Mesothelial cell of epicardium (in vitro differentiated cells): ENCODE measurements around the gene CWF19L2. TPM values are rescaled to one million over a fixed set of nuclear protein-coding genes. Genes with fewer than 3 reads are reported as not detected.

Experiments
- DNase-seq, 2 experiments: peaks; one replicate each; pipeline ENCODE4 v3.0.0; 2021; ENCODE audit warnings: low spot score in 2 of 2; ENCODE audit not compliant: unreplicated experiment in 2 of 2
- H3K27ac Mint-ChIP-seq: 2 replicates; pipeline ENCODE4 v1.8.0; 2021; ENCODE audit warnings: mixed read lengths
- H3K27me3 Mint-ChIP-seq: 2 replicates; pipeline ENCODE4 v1.8.0; 2021; ENCODE audit warnings: low read depth, mixed read lengths
- H3K36me3 Mint-ChIP-seq: 2 replicates; pipeline ENCODE4 v1.8.0; 2021; ENCODE audit warnings: mixed read lengths
- H3K4me1 Mint-ChIP-seq: 2 replicates; pipeline ENCODE4 v1.8.0; 2021; ENCODE audit warnings: mixed read lengths
- H3K4me3 Mint-ChIP-seq: 2 replicates; pipeline ENCODE4 v1.8.0; 2021; ENCODE audit warnings: mild to moderate bottlenecking, moderate library complexity, mixed read lengths
- H3K9me3 Mint-ChIP-seq: 2 replicates; pipeline ENCODE4 v1.8.0; 2021; ENCODE audit warnings: mixed read lengths
- total RNA-seq: library from RNA; stranded (reverse); gene quantifications from 3 replicates; pipeline ENCODE4 v1.2.1, GENCODE V29; 2021
- TF ChIP-seq, protein P1 (sequence below): fragments of 200-600 bp; sonication (generic); IDR thresholded peaks from one replicate; pipeline ENCODE4 v1.5.0; 2021; ENCODE audit warnings: antibody characterized with exemption; ENCODE audit not compliant: unreplicated experiment

The CWF19L2 gene
- total RNA-seq, 1 donor from 2014 or later = 15.9 TPM

DNA sequence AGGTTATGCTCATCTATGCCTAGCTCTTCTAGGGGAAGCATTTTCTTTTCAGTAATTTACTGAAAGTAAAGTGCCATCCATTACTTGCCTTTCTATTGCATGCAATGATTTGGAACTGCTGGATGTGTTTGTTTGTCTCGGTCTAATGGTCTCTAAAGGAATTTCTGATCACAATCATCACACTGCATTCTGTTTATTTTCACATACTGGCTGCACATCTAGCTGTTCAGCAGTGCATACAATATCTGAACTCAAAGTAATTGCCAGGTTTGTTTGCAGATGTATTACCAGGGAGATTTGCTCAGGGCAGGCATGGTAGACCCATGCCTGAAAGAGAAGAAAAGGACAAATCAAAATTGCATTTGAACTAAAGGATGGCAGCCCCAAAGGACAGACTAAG lies 36.4 kb upstream of the CWF19L2 start:
- Mint-ChIP-seq H3K9me3 (no peaks in the 10 kb centered on the region), H3K27ac (no peak overlapping the region)

GRCh38 chr11:107493117-107493516 lies 35.5 kb upstream of the CWF19L2 start:
- Mint-ChIP-seq H3K4me3 (no peak overlapping the region), H3K27me3 (peaks cover 19% of the 10 kb centered on the region), H3K36me3 (no peaks in the 10 kb centered on the region), H3K4me1 (no peaks in the 10 kb centered on the region), H3K9me3 (no peaks in the 10 kb centered on the region), H3K27ac (no peak overlapping the region)
- TF ChIP-seq, protein P1, sequence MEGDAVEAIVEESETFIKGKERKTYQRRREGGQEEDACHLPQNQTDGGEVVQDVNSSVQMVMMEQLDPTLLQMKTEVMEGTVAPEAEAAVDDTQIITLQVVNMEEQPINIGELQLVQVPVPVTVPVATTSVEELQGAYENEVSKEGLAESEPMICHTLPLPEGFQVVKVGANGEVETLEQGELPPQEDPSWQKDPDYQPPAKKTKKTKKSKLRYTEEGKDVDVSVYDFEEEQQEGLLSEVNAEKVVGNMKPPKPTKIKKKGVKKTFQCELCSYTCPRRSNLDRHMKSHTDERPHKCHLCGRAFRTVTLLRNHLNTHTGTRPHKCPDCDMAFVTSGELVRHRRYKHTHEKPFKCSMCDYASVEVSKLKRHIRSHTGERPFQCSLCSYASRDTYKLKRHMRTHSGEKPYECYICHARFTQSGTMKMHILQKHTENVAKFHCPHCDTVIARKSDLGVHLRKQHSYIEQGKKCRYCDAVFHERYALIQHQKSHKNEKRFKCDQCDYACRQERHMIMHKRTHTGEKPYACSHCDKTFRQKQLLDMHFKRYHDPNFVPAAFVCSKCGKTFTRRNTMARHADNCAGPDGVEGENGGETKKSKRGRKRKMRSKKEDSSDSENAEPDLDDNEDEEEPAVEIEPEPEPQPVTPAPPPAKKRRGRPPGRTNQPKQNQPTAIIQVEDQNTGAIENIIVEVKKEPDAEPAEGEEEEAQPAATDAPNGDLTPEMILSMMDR = no peak
- DNase-seq = no peak

More for the DNA sequence above, 36.4 kb upstream of the CWF19L2 start:
- Mint-ChIP-seq H3K4me3 (no peak overlapping the region), H3K4me1 (no peaks in the 10 kb centered on the region), H3K27me3 (peaks cover 13% of the 10 kb centered on the region), H3K36me3 (no peaks in the 10 kb centered on the region)
- TF ChIP-seq, protein P1 = no peak
- DNase-seq = no peak

DNA sequence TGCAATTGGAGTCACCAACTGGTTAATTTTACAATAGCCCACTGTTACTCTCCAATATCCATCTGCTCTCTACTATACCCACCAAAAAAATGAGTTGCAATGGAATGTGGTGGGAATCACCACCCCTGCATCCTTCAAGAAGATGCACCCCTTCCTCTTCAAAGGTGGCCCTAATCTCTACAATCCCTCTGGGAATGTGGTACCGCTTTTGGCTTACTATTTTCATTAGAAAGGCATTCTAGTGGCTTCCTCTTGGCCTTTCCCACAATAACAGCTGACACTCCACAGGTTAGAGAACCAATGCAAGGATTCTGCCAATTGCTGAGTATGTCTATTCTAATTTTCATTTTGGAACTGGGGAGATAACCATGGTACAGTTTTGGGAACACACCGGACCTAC lies 33.2 kb upstream of the CWF19L2 start:
- no peaks in the 10 kb centered on the region for H3K36me3 Mint-ChIP-seq
- H3K9me3 Mint-ChIP-seq = no peaks in the 10 kb centered on the region
- H3K27me3 Mint-ChIP-seq = peaks cover 22% of the 10 kb centered on the region
- no peak overlapping the region for H3K4me3 Mint-ChIP-seq
- no peak for DNase-seq
- H3K4me1 Mint-ChIP-seq = no peaks in the 10 kb centered on the region
- H3K27ac Mint-ChIP-seq = no peak overlapping the region
- TF ChIP-seq, protein P1 = no peak

DNA sequence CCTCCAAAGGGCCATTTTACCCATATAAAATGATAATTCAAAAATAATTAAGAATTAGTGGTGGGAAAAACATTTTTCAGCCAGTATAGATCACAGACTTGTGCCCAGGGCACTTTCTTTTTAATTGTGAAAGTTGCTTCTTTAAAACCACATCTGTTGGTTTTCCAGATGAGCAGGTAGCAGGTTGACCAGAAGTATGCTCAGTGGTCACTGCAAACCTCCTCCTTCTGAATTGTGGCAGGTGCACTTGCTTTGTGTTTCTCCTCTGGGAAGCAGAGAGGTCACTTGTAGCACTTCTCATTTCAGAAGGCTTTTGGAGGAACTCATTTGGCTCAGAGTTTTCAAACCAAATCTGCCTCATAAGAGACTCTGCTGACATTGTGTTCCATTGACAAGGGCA lies 24.6 kb upstream of the CWF19L2 start:
- TF ChIP-seq, protein P1 = no peak
- Mint-ChIP-seq H3K27ac (no peak overlapping the region), H3K4me1 (no peaks in the 10 kb centered on the region), H3K9me3 (no peaks in the 10 kb centered on the region), H3K4me3 (no peak overlapping the region), H3K36me3 (no peaks in the 10 kb centered on the region), H3K27me3 (peaks cover 15% of the 10 kb centered on the region)
- DNase-seq = no peak

- H3K27me3 Mint-ChIP-seq = peaks cover 41% of the 10 kb centered on the region
- no peak overlapping the region for H3K4me3 Mint-ChIP-seq
- H3K27ac Mint-ChIP-seq = no peak overlapping the region
- H3K9me3 Mint-ChIP-seq = no peaks in the 10 kb centered on the region
- no peak for DNase-seq
- TF ChIP-seq, protein P1 = no peak
- H3K4me1 Mint-ChIP-seq = no peaks in the 10 kb centered on the region
- H3K36me3 Mint-ChIP-seq = no peaks in the 10 kb centered on the region
Observed at GRCh38 chr11:107478922-107479321, 21.3 kb upstream of the CWF19L2 start.

DNA sequence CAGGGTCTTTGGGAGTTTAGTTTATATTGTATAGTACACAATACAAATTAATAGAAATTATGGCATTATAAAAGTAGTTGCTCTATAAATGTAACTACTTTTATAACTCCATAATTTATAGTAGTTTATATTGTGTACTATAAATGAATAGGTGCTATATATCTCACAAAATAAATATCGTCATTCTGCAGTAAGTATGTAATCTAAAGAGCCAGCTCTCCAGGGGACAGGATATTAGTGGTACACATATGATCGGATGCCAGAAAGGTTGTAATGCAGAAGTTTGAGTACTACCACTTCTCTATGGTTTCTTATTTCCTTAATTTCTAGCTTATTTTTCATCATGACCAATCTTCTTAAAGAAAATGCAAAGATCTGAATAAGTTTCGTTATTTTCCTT lies 20.2 kb upstream of the CWF19L2 start:
- Mint-ChIP-seq H3K4me3 (no peak overlapping the region), H3K36me3 (no peaks in the 10 kb centered on the region), H3K27ac (no peak overlapping the region), H3K9me3 (no peaks in the 10 kb centered on the region), H3K27me3 (peaks cover 49% of the 10 kb centered on the region), H3K4me1 (no peaks in the 10 kb centered on the region)
- no peak for DNase-seq
- TF ChIP-seq, protein P1 = no peak
